Measurements from ENCODE around the gene TFEB. TPM values are rescaled to one million over a fixed set of nuclear protein-coding genes. Genes with fewer than 3 reads are reported as not detected.

TFEB gene
- total and polyA plus RNA-seq, 7 donors, result 16.1 to 65.2 (median 40.9) TPM

DNA sequence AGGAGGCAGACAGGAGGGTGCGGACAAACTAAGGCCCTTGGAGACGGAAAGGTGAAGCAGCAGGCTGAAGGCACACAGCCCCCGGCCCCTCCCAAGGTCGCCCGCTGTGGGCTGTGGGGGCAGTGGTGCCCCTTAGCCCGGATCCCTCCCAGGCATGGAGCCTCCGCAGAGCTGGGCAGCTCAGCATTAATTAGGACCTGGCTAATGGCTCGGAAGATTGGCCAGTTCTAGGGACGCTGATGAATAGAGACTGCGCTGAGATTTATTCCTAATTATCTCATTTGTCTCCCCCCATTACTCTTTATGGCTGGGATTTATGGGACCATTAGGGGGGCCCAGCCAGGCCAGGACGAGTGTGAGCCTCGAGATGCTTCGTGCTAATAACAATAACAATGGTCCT, 76.8 kb downstream of the TFEB start:
- Histone ChIP-seq H3K4me1 (no peaks in the 10 kb centered on the region), H3K27ac (no peak overlapping the region), H3K4me3 (no peak overlapping the region), H3K36me3 (ENCODE audit: insufficient read depth in 1 of 2, low read depth in 1 of 2) (no peaks in the 10 kb centered on the region), H3K27me3 (ENCODE audit: insufficient read depth in 3 of 3, low read length in 2 of 3) (peaks cover 0 to 3% (median 2%) of the 10 kb centered on the region in 3 donors), H3K9me3 (no peaks in the 10 kb centered on the region)
- 92 to 95% (median 93%) methylated on average over 13 of the region's 13 CpGs for WGBS, 3 donors
- intact Hi-C loops (cut with DNase I), result no loop called here
- ATAC-seq, result no peak
- TF ChIP-seq, protein P1, sequence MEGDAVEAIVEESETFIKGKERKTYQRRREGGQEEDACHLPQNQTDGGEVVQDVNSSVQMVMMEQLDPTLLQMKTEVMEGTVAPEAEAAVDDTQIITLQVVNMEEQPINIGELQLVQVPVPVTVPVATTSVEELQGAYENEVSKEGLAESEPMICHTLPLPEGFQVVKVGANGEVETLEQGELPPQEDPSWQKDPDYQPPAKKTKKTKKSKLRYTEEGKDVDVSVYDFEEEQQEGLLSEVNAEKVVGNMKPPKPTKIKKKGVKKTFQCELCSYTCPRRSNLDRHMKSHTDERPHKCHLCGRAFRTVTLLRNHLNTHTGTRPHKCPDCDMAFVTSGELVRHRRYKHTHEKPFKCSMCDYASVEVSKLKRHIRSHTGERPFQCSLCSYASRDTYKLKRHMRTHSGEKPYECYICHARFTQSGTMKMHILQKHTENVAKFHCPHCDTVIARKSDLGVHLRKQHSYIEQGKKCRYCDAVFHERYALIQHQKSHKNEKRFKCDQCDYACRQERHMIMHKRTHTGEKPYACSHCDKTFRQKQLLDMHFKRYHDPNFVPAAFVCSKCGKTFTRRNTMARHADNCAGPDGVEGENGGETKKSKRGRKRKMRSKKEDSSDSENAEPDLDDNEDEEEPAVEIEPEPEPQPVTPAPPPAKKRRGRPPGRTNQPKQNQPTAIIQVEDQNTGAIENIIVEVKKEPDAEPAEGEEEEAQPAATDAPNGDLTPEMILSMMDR (IDR thresholded peaks at IDR 0.05), result no peak
- no peak for DNase-seq

DNA sequence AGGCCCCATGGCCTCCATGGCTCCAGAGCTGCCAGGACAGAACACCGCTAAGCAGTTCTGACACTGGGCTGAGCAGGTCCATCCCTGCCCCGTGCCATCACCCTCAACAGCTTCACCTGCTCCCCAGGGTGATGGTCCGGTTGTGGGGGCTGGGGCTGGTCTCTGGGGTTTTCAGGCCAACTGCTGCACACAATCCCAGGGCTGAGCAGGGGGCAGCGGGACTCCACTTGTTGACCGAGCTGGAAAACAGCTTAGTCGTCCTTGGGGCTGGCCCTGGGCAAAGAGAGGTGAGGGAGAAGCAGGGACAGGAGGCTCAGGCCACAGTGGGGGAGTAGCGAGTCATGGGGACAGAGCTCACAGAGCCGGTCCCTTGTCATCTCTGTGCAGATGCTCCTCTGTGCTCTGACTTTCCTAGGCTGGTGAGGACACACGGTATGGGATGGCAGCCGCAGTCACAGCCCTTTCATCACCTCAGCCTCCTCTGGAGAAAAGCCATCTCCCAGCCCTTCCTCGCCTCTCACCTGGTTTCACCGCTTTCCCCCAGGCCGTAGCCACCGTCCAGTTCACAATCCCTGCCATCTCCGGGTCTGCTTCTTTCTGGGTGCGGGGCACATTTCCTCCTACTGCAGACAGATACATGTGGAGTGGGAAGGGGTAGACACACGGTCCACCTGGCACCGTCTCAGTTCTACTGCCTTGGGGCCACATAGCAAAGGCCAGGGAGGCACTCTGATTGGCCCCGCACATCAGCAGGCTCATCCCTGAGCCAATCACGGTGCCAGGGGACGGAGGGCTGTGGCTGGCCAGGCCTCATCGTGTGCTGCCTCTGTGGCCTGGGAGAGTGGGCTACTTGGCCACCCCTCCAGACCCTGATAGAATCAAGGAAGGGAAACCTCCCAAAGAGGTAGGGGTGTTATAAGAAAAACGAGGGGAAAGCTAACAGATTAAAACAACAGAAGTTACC, 78.0 kb downstream of the TFEB start:
- WGBS, 3 donors, result 85 to 91% (median 90%) methylated on average over 23 of the region's 23 CpGs
- Histone ChIP-seq H3K4me1 (no peaks in the 10 kb centered on the region), H3K9me3 (no peaks in the 10 kb centered on the region), H3K36me3 (ENCODE audit: insufficient read depth in 1 of 2, low read depth in 1 of 2) (no peaks in the 10 kb centered on the region), H3K4me3 (no peak overlapping the region), H3K27ac (no peak overlapping the region), H3K27me3 (ENCODE audit: insufficient read depth in 3 of 3, low read length in 2 of 3) (peaks cover 0 to 3% (median 2%) of the 10 kb centered on the region in 3 donors)
- intact Hi-C loops (cut with DNase I), result no loop called here
- DNase-seq, result no peak
- ATAC-seq, result no peak
- TF ChIP-seq, protein P1 (IDR thresholded peaks at IDR 0.05), result no peak

DNA sequence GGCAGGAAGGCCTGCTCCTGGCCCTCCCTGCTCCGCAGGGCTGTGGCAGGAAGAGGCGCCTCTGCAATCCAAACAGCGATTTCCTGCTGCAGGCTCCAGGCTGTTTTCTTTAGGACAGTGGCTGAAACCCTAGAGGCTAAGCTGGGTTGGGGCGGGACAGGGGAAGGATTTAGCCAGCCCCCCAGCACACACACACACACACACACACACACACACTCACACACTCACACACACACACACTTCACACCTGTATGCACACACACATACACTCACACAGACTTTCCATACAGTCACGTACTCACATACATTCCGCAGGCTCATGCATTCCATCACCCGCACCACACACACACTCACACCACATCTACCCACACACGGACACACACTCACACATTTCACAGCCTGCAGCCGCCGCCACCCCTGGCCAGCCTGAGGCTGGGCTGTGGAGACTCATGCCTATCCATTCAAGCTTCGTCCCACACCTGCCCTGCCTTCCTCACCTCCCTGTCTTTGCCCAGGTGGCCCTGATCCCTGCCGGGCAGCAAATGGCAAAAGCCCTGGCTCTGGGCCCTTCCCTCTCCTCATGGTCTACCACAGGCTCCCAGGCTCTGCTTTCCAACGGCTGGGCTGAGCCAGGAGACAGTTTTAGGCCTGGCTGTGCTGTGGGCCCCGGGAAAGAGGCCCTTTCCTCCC, 79.3 kb downstream of the TFEB start:
- H3K4me3 ChIP-seq, result no peak overlapping the region
- H3K27me3 ChIP-seq (ENCODE audit: insufficient read depth in 3 of 3, low read length in 2 of 3), result peaks cover 0 to 3% (median 2%) of the 10 kb centered on the region in 3 donors
- H3K36me3 ChIP-seq (ENCODE audit: insufficient read depth in 1 of 2, low read depth in 1 of 2), result no peaks in the 10 kb centered on the region
- no peaks in the 10 kb centered on the region for H3K9me3 ChIP-seq
- TF ChIP-seq, protein P1 (IDR thresholded peaks at IDR 0.05), result no peak
- intact Hi-C loops (cut with DNase I), result no loop called here
- no peaks in the 10 kb centered on the region for H3K4me1 ChIP-seq
- 55 to 63% (median 60%) methylated on average over 14 of the region's 14 CpGs for WGBS, 3 donors
- DNase-seq (no peak), ATAC-seq (no peak)
- H3K27ac ChIP-seq, result no peak overlapping the region

DNA sequence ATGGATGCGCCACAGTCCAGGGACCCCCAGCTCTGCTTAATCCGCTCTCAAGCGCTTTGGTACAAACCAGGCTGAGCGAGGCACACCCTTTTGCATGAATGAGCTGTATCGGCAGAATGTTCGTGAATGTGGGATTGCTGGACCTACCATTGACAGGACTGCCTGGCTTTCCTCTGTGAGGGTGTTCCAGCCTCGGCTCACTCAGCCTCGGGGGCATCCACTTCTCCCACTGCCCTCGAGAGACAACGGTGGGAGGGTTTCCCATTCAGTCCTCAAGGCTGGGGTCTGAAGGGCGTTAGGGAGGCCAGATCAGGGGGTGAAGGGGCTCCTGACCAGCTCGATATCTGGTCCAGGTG, 79.8 kb downstream of the TFEB start:
- Histone ChIP-seq H3K36me3 (ENCODE audit: insufficient read depth in 1 of 2, low read depth in 1 of 2) (no peaks in the 10 kb centered on the region), H3K4me3 (no peak overlapping the region), H3K27ac (no peak overlapping the region), H3K4me1 (no peaks in the 10 kb centered on the region), H3K9me3 (no peaks in the 10 kb centered on the region), H3K27me3 (ENCODE audit: insufficient read depth in 3 of 3, low read length in 2 of 3) (peaks cover 0 to 3% (median 2%) of the 10 kb centered on the region in 3 donors)
- 62 to 69% (median 65%) methylated on average over 12 of the region's 12 CpGs for WGBS, 3 donors
- ATAC-seq, result no peak
- TF ChIP-seq, protein P1 (IDR thresholded peaks at IDR 0.05), result no peak
- no peak for DNase-seq
- intact Hi-C loops (cut with DNase I), result no loop called here

All from psoas muscle (tissue), 8 donors.